Heart left ventricle (tissue), 16 donors: Measurements from ENCODE around the gene ZDHHC3. TPM values are rescaled to one million over a fixed set of nuclear protein-coding genes. Genes with fewer than 3 reads are reported as not detected.

Experiments used
- ATAC-seq, 4 donors: fragments of 200-7000 bp; cut with Tn5 transposase; one replicate each; pipeline ENCODE4 v1.9.1; 2020 to 2022; ENCODE audit warnings: moderate library complexity in 4 of 4, mild to moderate bottlenecking in 3 of 4, moderate number of reproducible peaks in 1 of 4
- DNase-seq, 5 donors: peaks; one replicate each; pipeline ENCODE4 v3.0.0-alpha.2; 2020
- H3K27ac ChIP-seq, 12 donors: fragments of 200-600 bp; sonication (generic) in 4 of 12; one replicate each; pipeline versions ENCODE4 v1.5.0 to v1.8.0; 2016 to 2022; ENCODE audit warnings: mild to moderate bottlenecking in 2 of 12
- H3K27me3 ChIP-seq, 9 donors: fragments of 200-600 bp; sonication (generic) in 2 of 9; one replicate each; pipeline versions ENCODE4 v1.5.1 to v1.8.0; 2016 to 2022; ENCODE audit warnings: mild to moderate bottlenecking in 3 of 9
- H3K36me3 ChIP-seq, 9 donors: fragments of 200-600 bp; sonication (generic) in 2 of 9; one replicate each; pipeline versions ENCODE4 v1.5.0 to v1.8.0; 2018 to 2022; ENCODE audit warnings: mild to moderate bottlenecking in 2 of 9
- H3K4me1 ChIP-seq, 12 donors: fragments of 200-600 bp; sonication (generic) in 4 of 12; one replicate each; pipeline versions ENCODE4 v1.5.0 to v1.8.0; 2016 to 2022; ENCODE audit warnings: mild to moderate bottlenecking in 3 of 12
- H3K4me3 ChIP-seq, 12 donors: fragments of 200-600 bp; sonication (generic) in 4 of 12; one replicate each; pipeline versions ENCODE4 v1.5.0 to v1.8.0; 2017 to 2022; ENCODE audit warnings: mild to moderate bottlenecking in 9 of 12, moderate library complexity in 4 of 12
- H3K9me3 ChIP-seq, 12 donors: fragments of 200-600 bp; sonication (generic) in 4 of 12; one replicate each; pipeline versions ENCODE4 v1.5.0 to v1.8.0; 2016 to 2022; ENCODE audit warnings: mild to moderate bottlenecking in 1 of 12
- POLR2A ChIP-seq, 2 donors: fragments of 450-650 bp; IDR thresholded peaks; one replicate each; pipeline ENCODE4 v1.6.1; 2017; ENCODE audit warnings: antibody characterized with exemption in 2 of 2, mild to moderate bottlenecking in 2 of 2, moderate library complexity in 2 of 2
- WGBS, 4 donors: extraction: QIAGEN DNeasy Blood & Tissue Kit in 2 of 4; methylation state at CpG; one replicate each; pipeline versions ENCODE4 v1.1.5 to v1.1.7; 2013 to 2018; 5-methylcytosine and 5-hydroxymethylcytosine counted together
- intact Hi-C, 10 donors: fragments of 100-400 bp; cut with DNase I; formaldehyde crosslinking; loops; one replicate each; pipeline versions ENCODE4 v1.11.1 to v1.14.2; 2022
- polyA plus RNA-seq, 2 donors: library from polyadenylated mRNA; stranded (reverse); fragments of 200-250 nt; gene quantifications; one replicate each; pipeline ENCODE4 v1.2.3, GENCODE V29; 2013
- total RNA-seq, 9 donors: library from RNA; depleted of rRNA in 2 of 9; stranded (reverse); fragments of >200 nt in 2 of 9; fragmentation: NEBNext Ultra II Directional in 3 of 9; extraction: Animal tissue kit (Norgen Biotek cat#: 25700) in 3 of 9; gene quantifications; one replicate each; pipeline versions ENCODE4 v1.1.0 to v1.2.4, GENCODE V29; 2016 to 2023
- TF ChIP-seq, protein P1 (sequence below), 12 donors: fragments of 200-600 bp; sonication (generic) in 4 of 12; IDR thresholded peaks; one replicate each; pipeline versions ENCODE4 v1.5.0 to v1.8.0; 2018 to 2022; ENCODE audit warnings: antibody characterized with exemption in 12 of 12, mild to moderate bottlenecking in 5 of 12
- donor health status: ischemic (EF 13 %, LVEDD 7.1; RV severe dilation, severe dysfunction).
- donor health status: healthy with polysubstance abuse.
- donor health status: DM: no; HTN: yes; CAD: no.
- donor health status: DM: no; HTN: no; CAD: no.
- donor health status: ischemic (EF 25% LVEDD 6.9; RV normal size, moderate dysfunction).
- donor health status: ischemic (EF 25% LVEDD 5.7; RV mildly dilated, moderate dysfunction).
- donor health status: healthy.
- donor health status: DM: yes; HTN: yes; CAD: no.
- donor health status: ischemic (EF 35%, LVEDD 5.7; RV mildly dilated, moderate dysfunction).
- donor health status: nonischemic (EF 11% LVEDD 7.7; RV severe dilation, severe dysfunction).
- donor health status: DM: yes; HTN: yes; CAD: no.
- donor health status: PGD.
- donor health status: ischemic (EF 29% LVEDD 5.4; RV normal size, mild dysfunction).
- donor health status: nonischemic (EF 23%, LVEDD 6.1; RV moderate dilation, normal function).

The ZDHHC3 gene
- total and polyA plus RNA-seq, 11 donors: 17.9 to 94.7 (median 52.7) TPM

DNA sequence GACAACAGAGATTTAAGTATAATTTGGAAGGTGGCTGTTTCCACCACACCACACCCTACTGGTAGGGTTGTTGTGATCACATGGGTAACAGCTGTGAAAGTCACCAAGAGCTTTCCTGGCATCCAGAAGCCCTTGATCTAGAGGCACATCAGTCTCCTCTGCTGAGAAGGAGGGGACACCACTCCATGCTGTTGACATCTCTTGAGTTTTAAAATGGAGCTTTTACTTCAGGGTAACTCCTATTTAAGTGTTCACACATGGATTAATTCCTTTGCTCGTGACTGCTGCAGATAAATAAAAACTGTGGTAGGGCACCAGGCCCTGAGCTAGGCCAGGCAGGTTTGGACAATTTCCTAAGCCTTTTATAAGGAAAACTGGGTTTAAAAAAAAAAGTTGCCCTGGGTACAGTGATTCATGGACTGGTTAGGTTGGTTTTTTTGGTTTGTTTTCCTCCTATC lies 7.5 kb upstream of the ZDHHC3 start:
- WGBS, 4 donors: 34 to 55% (median 45%) methylated on average over 1 of the region's 1 CpG
- ATAC-seq (peak; percentile 68 to 78 (median 72)), DNase-seq (peak in 1 of 5 donors; percentile 34)
- no peaks in the 10 kb centered on the region for H3K27me3 ChIP-seq
- no peak for TF ChIP-seq POLR2A (IDR thresholded peaks at IDR 0.05)
- TF ChIP-seq, protein P1, sequence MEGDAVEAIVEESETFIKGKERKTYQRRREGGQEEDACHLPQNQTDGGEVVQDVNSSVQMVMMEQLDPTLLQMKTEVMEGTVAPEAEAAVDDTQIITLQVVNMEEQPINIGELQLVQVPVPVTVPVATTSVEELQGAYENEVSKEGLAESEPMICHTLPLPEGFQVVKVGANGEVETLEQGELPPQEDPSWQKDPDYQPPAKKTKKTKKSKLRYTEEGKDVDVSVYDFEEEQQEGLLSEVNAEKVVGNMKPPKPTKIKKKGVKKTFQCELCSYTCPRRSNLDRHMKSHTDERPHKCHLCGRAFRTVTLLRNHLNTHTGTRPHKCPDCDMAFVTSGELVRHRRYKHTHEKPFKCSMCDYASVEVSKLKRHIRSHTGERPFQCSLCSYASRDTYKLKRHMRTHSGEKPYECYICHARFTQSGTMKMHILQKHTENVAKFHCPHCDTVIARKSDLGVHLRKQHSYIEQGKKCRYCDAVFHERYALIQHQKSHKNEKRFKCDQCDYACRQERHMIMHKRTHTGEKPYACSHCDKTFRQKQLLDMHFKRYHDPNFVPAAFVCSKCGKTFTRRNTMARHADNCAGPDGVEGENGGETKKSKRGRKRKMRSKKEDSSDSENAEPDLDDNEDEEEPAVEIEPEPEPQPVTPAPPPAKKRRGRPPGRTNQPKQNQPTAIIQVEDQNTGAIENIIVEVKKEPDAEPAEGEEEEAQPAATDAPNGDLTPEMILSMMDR (IDR thresholded peaks at IDR 0.05): no peak
- peaks cover 0 to 68% (median 28%) of the 10 kb centered on the region in 12 donors for H3K4me1 ChIP-seq
- H3K9me3 ChIP-seq: no peaks in the 10 kb centered on the region
- intact Hi-C loops: no loop called here
- H3K27ac ChIP-seq: peak overlapping the region in 10 of 12 donors; percentile 12 to 63 (median 52)
- H3K36me3 ChIP-seq: peaks cover 0 to 3% (median 0%) of the 10 kb centered on the region in 9 donors
- H3K4me3 ChIP-seq: no peak overlapping the region

- H3K27me3 ChIP-seq: no peaks in the 10 kb centered on the region
- H3K9me3 ChIP-seq: no peaks in the 10 kb centered on the region
- intact Hi-C loops: no loop called here
- TF ChIP-seq, protein P1 (IDR thresholded peaks at IDR 0.05): no peak
- TF ChIP-seq POLR2A (IDR thresholded peaks at IDR 0.05): no peak
- no peak overlapping the region for H3K4me3 ChIP-seq
- DNase-seq: no peak
- H3K4me1 ChIP-seq: peaks cover 0 to 73% (median 26%) of the 10 kb centered on the region in 12 donors
- H3K36me3 ChIP-seq: peaks cover 0 to 3% (median 0%) of the 10 kb centered on the region in 9 donors
- no peak for ATAC-seq
- peak overlapping the region in 10 of 12 donors; percentile 12 to 63 (median 52) for H3K27ac ChIP-seq
- 90 to 100% (median 95%) methylated on average over 3 of the region's 3 CpGs for WGBS, 4 donors
Observed at GRCh38 chr3:44982817-44983216, 6.8 kb upstream of the ZDHHC3 start.

GRCh38 chr3:44981751-44982150 lies 5.8 kb upstream of the ZDHHC3 start:
- H3K27ac ChIP-seq: no peak overlapping the region
- DNase-seq (no peak), ATAC-seq (no peak)
- no peak overlapping the region for H3K4me3 ChIP-seq
- intact Hi-C loops: no loop called here
- peaks cover 0 to 3% (median 0%) of the 10 kb centered on the region in 9 donors for H3K36me3 ChIP-seq
- H3K9me3 ChIP-seq: no peaks in the 10 kb centered on the region
- H3K4me1 ChIP-seq: peaks cover 2 to 76% (median 34%) of the 10 kb centered on the region in 12 donors
- no peak for TF ChIP-seq POLR2A (IDR thresholded peaks at IDR 0.05)
- TF ChIP-seq, protein P1 (IDR thresholded peaks at IDR 0.05): no peak
- H3K27me3 ChIP-seq: no peaks in the 10 kb centered on the region
- 82 to 85% (median 84%) methylated on average over 4 of the region's 4 CpGs for WGBS, 4 donors

- intact Hi-C loops: no loop called here
- ATAC-seq (no peak), DNase-seq (no peak)
- Histone ChIP-seq H3K27ac (no peak overlapping the region), H3K9me3 (no peaks in the 10 kb centered on the region), H3K4me3 (no peak overlapping the region), H3K4me1 (peaks cover 2 to 79% (median 36%) of the 10 kb centered on the region in 12 donors), H3K27me3 (no peaks in the 10 kb centered on the region), H3K36me3 (peaks cover 0 to 3% (median 0%) of the 10 kb centered on the region in 9 donors)
- TF ChIP-seq, protein P1 (IDR thresholded peaks at IDR 0.05): no peak
- TF ChIP-seq POLR2A (IDR thresholded peaks at IDR 0.05): no peak
- 90 to 96% (median 93%) methylated on average over 1 of the region's 1 CpG for WGBS, 4 donors
Observed at GRCh38 chr3:44981220-44981619, 5.2 kb upstream of the ZDHHC3 start.
